Measurements from ENCODE around the gene IFNGR2.

DNA sequence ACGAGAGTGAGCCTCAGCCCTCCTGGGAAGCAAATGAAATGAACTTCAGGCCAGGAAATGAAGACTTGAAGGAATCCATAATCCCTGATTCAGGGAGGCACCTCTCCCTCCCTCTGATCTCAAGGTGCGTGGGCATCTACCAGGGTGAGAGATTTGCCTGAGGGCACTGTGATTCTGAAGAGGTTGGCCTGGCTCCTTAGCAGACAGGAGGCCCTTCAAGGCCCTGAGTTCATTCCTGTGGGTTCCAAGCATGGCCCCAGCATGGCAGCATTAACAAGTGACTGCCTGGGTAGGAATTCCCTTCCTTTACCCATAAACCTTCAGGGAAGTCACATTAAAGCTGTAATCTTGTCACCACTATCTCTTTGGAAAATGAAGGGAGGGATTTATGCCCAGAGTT, 29.8 kb upstream of the IFNGR2 start:
- TF ChIP-seq, protein P1, sequence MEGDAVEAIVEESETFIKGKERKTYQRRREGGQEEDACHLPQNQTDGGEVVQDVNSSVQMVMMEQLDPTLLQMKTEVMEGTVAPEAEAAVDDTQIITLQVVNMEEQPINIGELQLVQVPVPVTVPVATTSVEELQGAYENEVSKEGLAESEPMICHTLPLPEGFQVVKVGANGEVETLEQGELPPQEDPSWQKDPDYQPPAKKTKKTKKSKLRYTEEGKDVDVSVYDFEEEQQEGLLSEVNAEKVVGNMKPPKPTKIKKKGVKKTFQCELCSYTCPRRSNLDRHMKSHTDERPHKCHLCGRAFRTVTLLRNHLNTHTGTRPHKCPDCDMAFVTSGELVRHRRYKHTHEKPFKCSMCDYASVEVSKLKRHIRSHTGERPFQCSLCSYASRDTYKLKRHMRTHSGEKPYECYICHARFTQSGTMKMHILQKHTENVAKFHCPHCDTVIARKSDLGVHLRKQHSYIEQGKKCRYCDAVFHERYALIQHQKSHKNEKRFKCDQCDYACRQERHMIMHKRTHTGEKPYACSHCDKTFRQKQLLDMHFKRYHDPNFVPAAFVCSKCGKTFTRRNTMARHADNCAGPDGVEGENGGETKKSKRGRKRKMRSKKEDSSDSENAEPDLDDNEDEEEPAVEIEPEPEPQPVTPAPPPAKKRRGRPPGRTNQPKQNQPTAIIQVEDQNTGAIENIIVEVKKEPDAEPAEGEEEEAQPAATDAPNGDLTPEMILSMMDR (IDR thresholded peaks at IDR 0.05): no peak
- no peak for TF ChIP-seq POLR2A (IDR thresholded peaks at IDR 0.05)
